Measurements from ENCODE around the gene ANK3. TPM values are rescaled to one million over a fixed set of nuclear protein-coding genes. Genes with fewer than 3 reads are reported as not detected.

ANK3 gene
- total and polyA plus RNA-seq, 2 experiments from 2014 or later = 46.5 to 85.2 TPM

DNA sequence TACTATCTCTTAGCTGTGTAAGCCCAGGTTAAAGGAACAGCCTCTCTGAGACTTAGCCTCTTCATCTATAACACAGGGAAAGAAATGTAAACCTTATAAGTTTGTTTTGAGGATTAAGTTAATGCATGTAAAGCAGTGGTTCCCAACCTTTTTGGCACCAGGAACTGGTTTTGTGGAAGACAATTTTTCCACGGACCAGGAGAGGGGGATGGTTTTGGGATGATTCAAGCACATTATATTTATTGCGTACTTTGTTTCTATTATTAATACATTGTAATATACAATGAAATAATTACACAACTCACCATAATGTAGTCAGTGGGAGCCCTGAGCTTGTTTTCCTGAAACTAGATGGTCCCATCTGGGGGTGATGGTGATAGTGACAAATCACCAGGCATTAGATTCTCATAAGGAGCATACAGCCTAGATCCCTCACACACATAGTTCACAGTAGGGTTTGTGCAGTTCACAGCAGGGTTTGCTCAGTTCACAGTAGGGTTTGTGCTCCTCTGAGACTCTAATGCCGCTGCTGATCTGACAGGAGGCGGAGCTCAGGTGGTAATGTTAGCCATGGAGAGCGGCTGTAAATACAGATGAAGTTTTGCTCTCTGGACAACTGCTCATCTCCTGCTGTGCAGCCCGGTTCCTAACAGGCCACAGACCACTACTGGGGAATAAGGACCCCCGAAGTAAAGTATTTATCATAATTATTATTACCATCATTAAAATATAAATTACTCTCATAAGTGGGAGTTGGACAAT is 41.3 kb upstream of the ANK3 start:
- Mint-ChIP-seq H3K27me3 (ENCODE audit: insufficient read depth, low read depth, poor library complexity) (peaks cover 1% of the 10 kb centered on the region), H3K4me3 (no peak overlapping the region), H3K4me1 (peaks cover 9% of the 10 kb centered on the region), H3K9me3 (no peaks in the 10 kb centered on the region), H3K36me3 (ENCODE audit: low read depth) (no peaks in the 10 kb centered on the region), H3K27ac (no peak overlapping the region)
- no peaks in the 10 kb centered on the region for H3K27me3 ChIP-seq (ENCODE audit: insufficient read depth)
- H3K9me2 ChIP-seq (ENCODE audit: insufficient read depth) = no peaks in the 10 kb centered on the region
- H3K4me1 ChIP-seq (ENCODE audit: insufficient read depth) = no peaks in the 10 kb centered on the region
- no peaks in the 10 kb centered on the region for H3K36me3 ChIP-seq (ENCODE audit: insufficient read depth)
- ATAC-seq (no peak), DNase-seq (ENCODE audit: low spot score) (no peak)
- H3K4me3 ChIP-seq = no peak overlapping the region
- no peaks in the 10 kb centered on the region for H3F3A ChIP-seq (replicated peaks; ENCODE audit: low read depth)
- H4K20me1 ChIP-seq (replicated peaks; ENCODE audit: insufficient read depth) = no peaks in the 10 kb centered on the region
- no peak overlapping the region for H2AFZ ChIP-seq
- H3K27ac ChIP-seq (ENCODE audit: low read depth) = no peak overlapping the region
- H3K4me2 ChIP-seq = no peak overlapping the region
- TF ChIP-seq, protein P1, sequence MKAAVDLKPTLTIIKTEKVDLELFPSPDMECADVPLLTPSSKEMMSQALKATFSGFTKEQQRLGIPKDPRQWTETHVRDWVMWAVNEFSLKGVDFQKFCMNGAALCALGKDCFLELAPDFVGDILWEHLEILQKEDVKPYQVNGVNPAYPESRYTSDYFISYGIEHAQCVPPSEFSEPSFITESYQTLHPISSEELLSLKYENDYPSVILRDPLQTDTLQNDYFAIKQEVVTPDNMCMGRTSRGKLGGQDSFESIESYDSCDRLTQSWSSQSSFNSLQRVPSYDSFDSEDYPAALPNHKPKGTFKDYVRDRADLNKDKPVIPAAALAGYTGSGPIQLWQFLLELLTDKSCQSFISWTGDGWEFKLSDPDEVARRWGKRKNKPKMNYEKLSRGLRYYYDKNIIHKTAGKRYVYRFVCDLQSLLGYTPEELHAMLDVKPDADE (IDR thresholded peaks at IDR 0.05) = no peak
- TF ChIP-seq EZH2 (IDR thresholded peaks at IDR 0.05; ENCODE audit: low read depth, unreplicated experiment) (no peak), NANOG (IDR thresholded peaks at IDR 0.05; ENCODE audit: borderline replicate concordance) (no peak), EZH2phosphoT487 (IDR thresholded peaks at IDR 0.05; ENCODE audit: unreplicated experiment) (no peak), ZNF114 (CRISPR knock-in tag; IDR thresholded peaks at IDR 0.05) (no peak), JUNB (IDR thresholded peaks at IDR 0.05; ENCODE audit: unreplicated experiment) (no peak), POLR2AphosphoS5 (IDR thresholded peaks at IDR 0.05; ENCODE audit: low read depth) (no peak), STAT1 (IDR thresholded peaks at IDR 0.05; ENCODE audit: unreplicated experiment) (no peak)
- TF ChIP-seq, protein P2, sequence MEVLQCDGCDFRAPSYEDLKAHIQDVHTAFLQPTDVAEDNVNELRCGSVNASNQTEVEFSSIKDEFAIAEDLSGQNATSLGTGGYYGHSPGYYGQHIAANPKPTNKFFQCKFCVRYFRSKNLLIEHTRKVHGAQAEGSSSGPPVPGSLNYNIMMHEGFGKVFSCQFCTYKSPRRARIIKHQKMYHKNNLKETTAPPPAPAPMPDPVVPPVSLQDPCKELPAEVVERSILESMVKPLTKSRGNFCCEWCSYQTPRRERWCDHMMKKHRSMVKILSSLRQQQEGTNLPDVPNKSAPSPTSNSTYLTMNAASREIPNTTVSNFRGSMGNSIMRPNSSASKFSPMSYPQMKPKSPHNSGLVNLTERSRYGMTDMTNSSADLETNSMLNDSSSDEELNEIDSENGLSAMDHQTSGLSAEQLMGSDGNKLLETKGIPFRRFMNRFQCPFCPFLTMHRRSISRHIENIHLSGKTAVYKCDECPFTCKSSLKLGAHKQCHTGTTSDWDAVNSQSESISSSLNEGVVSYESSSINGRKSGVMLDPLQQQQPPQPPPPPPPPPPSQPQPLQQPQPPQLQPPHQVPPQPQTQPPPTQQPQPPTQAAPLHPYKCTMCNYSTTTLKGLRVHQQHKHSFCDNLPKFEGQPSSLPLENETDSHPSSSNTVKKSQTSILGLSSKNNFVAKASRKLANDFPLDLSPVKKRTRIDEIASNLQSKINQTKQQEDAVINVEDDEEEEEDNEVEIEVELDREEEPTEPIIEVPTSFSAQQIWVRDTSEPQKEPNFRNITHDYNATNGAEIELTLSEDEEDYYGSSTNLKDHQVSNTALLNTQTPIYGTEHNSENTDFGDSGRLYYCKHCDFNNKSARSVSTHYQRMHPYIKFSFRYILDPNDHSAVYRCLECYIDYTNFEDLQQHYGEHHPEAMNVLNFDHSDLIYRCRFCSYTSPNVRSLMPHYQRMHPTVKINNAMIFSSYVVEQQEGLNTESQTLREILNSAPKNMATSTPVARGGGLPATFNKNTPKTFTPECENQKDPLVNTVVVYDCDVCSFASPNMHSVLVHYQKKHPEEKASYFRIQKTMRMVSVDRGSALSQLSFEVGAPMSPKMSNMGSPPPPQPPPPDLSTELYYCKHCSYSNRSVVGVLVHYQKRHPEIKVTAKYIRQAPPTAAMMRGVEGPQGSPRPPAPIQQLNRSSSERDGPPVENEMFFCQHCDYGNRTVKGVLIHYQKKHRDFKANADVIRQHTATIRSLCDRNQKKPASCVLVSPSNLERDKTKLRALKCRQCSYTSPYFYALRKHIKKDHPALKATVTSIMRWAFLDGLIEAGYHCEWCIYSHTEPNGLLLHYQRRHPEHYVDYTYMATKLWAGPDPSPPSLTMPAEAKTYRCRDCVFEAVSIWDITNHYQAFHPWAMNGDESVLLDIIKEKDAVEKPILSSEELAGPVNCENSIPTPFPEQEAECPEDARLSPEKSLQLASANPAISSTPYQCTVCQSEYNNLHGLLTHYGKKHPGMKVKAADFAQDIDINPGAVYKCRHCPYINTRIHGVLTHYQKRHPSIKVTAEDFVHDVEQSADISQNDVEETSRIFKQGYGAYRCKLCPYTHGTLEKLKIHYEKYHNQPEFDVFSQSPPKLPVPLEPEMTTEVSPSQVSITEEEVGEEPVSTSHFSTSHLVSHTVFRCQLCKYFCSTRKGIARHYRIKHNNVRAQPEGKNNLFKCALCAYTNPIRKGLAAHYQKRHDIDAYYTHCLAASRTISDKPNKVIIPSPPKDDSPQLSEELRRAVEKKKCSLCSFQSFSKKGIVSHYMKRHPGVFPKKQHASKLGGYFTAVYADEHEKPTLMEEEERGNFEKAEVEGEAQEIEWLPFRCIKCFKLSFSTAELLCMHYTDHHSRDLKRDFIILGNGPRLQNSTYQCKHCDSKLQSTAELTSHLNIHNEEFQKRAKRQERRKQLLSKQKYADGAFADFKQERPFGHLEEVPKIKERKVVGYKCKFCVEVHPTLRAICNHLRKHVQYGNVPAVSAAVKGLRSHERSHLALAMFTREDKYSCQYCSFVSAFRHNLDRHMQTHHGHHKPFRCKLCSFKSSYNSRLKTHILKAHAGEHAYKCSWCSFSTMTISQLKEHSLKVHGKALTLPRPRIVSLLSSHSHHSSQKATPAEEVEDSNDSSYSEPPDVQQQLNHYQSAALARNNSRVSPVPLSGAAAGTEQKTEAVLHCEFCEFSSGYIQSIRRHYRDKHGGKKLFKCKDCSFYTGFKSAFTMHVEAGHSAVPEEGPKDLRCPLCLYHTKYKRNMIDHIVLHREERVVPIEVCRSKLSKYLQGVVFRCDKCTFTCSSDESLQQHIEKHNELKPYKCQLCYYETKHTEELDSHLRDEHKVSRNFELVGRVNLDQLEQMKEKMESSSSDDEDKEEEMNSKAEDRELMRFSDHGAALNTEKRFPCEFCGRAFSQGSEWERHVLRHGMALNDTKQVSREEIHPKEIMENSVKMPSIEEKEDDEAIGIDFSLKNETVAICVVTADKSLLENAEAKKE (CRISPR knock-in tag; IDR thresholded peaks at IDR 0.05) = no peak
- TF ChIP-seq, protein P3, sequence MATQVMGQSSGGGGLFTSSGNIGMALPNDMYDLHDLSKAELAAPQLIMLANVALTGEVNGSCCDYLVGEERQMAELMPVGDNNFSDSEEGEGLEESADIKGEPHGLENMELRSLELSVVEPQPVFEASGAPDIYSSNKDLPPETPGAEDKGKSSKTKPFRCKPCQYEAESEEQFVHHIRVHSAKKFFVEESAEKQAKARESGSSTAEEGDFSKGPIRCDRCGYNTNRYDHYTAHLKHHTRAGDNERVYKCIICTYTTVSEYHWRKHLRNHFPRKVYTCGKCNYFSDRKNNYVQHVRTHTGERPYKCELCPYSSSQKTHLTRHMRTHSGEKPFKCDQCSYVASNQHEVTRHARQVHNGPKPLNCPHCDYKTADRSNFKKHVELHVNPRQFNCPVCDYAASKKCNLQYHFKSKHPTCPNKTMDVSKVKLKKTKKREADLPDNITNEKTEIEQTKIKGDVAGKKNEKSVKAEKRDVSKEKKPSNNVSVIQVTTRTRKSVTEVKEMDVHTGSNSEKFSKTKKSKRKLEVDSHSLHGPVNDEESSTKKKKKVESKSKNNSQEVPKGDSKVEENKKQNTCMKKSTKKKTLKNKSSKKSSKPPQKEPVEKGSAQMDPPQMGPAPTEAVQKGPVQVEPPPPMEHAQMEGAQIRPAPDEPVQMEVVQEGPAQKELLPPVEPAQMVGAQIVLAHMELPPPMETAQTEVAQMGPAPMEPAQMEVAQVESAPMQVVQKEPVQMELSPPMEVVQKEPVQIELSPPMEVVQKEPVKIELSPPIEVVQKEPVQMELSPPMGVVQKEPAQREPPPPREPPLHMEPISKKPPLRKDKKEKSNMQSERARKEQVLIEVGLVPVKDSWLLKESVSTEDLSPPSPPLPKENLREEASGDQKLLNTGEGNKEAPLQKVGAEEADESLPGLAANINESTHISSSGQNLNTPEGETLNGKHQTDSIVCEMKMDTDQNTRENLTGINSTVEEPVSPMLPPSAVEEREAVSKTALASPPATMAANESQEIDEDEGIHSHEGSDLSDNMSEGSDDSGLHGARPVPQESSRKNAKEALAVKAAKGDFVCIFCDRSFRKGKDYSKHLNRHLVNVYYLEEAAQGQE (IDR thresholded peaks at IDR 0.05; ENCODE audit: unreplicated experiment) = no peak
- TF ChIP-seq, protein P4, sequence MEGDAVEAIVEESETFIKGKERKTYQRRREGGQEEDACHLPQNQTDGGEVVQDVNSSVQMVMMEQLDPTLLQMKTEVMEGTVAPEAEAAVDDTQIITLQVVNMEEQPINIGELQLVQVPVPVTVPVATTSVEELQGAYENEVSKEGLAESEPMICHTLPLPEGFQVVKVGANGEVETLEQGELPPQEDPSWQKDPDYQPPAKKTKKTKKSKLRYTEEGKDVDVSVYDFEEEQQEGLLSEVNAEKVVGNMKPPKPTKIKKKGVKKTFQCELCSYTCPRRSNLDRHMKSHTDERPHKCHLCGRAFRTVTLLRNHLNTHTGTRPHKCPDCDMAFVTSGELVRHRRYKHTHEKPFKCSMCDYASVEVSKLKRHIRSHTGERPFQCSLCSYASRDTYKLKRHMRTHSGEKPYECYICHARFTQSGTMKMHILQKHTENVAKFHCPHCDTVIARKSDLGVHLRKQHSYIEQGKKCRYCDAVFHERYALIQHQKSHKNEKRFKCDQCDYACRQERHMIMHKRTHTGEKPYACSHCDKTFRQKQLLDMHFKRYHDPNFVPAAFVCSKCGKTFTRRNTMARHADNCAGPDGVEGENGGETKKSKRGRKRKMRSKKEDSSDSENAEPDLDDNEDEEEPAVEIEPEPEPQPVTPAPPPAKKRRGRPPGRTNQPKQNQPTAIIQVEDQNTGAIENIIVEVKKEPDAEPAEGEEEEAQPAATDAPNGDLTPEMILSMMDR (conservative IDR thresholded peaks at IDR 0.05; ENCODE audit: low read depth in 2 of 2) = no peak
- H3K79me2 ChIP-seq (replicated peaks; ENCODE audit: insufficient read depth) = no peaks in the 10 kb centered on the region

Measured in GM23338 (cell line).